ENCODE measurements around the gene SPTB.

DNA sequence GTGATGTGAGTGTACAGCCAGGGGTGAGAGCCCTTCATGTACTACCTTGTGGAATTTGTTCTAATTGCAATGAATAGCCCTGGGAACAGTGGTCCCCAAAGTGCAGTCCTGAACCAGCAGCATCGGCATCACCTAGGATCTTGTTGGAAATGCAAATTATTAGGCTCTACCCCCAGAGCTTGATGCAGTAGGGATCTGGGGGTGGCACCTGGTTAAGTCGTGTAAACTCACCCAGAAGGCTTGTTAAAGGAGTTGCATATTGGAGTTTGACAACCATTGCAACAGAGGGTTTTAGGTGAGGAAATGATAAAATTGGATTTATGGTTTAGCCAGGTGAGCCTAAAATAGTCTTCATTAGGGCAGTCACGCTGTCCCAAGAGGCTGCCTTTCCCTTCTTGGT, 102.2 kb downstream of the SPTB start:
- TF ChIP-seq CTCF (IDR thresholded peaks at IDR 0.05) (no peak), ZFX (IDR thresholded peaks at IDR 0.05; ENCODE audit: borderline replicate concordance) (no peak)
